NB4 (cell line): Measurements from ENCODE around the gene C14orf119.

ENCODE experiments used
- MYC ChIP-seq: IDR thresholded peaks from 2 replicates; pipeline ENCODE4 v1.6.1; 2011; ENCODE audit warnings: low read depth, low read length
- POLR2A ChIP-seq: IDR thresholded peaks from 2 replicates; pipeline ENCODE4 v1.6.1; 2011; ENCODE audit warnings: mild to moderate bottlenecking; ENCODE audit not compliant: insufficient read length; ENCODE audit errors: extremely low read depth
- TF ChIP-seq, protein P1 (sequence below): IDR thresholded peaks from one replicate; pipeline ENCODE4 v1.5.1; 2012; ENCODE audit warnings: low read depth, low read length

- TF ChIP-seq, protein P1, sequence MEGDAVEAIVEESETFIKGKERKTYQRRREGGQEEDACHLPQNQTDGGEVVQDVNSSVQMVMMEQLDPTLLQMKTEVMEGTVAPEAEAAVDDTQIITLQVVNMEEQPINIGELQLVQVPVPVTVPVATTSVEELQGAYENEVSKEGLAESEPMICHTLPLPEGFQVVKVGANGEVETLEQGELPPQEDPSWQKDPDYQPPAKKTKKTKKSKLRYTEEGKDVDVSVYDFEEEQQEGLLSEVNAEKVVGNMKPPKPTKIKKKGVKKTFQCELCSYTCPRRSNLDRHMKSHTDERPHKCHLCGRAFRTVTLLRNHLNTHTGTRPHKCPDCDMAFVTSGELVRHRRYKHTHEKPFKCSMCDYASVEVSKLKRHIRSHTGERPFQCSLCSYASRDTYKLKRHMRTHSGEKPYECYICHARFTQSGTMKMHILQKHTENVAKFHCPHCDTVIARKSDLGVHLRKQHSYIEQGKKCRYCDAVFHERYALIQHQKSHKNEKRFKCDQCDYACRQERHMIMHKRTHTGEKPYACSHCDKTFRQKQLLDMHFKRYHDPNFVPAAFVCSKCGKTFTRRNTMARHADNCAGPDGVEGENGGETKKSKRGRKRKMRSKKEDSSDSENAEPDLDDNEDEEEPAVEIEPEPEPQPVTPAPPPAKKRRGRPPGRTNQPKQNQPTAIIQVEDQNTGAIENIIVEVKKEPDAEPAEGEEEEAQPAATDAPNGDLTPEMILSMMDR: no peak
- TF ChIP-seq MYC (no peak), POLR2A (no peak)
These were observed 2.2 kb upstream of the C14orf119 start for GRCh38 chr14:23093104-23093503.
